Endodermal cell (in vitro differentiated cells): ENCODE measurements around the gene CASQ2. TPM values are rescaled to one million over a fixed set of nuclear protein-coding genes. Genes with fewer than 3 reads are reported as not detected.

Experiments
- DNase-seq: peaks from one replicate; pipeline ENCODE4 v3.0.0-alpha.2; 2017
- H3K27ac ChIP-seq: 2 replicates; pipeline ENCODE4 v1.5.1; 2013; ENCODE audit warnings: mild to moderate bottlenecking, low read depth, low read length, moderate library complexity
- H3K27me3 ChIP-seq: 2 replicates; pipeline ENCODE4 v1.6.1; 2013; ENCODE audit warnings: mild to moderate bottlenecking, low read length, moderate library complexity; ENCODE audit not compliant: insufficient read depth, control insufficient read depth, poor library complexity, severe bottlenecking
- H3K36me3 ChIP-seq: 2 replicates; pipeline ENCODE4 v1.7.0; 2013; ENCODE audit warnings: mild to moderate bottlenecking, low read length, moderate library complexity; ENCODE audit not compliant: control insufficient read depth, insufficient read depth
- H3K4me1 ChIP-seq: one replicate; pipeline ENCODE4 v1.7.0; 2013; ENCODE audit warnings: low read length; ENCODE audit not compliant: control insufficient read depth, insufficient read depth
- H3K4me3 ChIP-seq: 2 replicates; pipeline ENCODE4 v1.5.1; 2013; ENCODE audit warnings: mild to moderate bottlenecking, low read length, moderate library complexity
- H3K9ac ChIP-seq: 2 replicates; pipeline ENCODE4 v1.6.1; 2013; ENCODE audit warnings: mild to moderate bottlenecking, low read length, moderate library complexity; ENCODE audit not compliant: poor library complexity, severe bottlenecking; ENCODE audit errors: extremely low read depth
- H3K9me3 ChIP-seq: 2 replicates; pipeline ENCODE4 v1.6.1; 2013; ENCODE audit warnings: mild to moderate bottlenecking, low read length, moderate library complexity; ENCODE audit not compliant: control insufficient read depth
- H3K27ac Mint-ChIP-seq: 2 replicates; pipeline ENCODE4 v1.8.0; 2020; ENCODE audit warnings: mixed read lengths
- H3K27me3 Mint-ChIP-seq: 2 replicates; pipeline ENCODE4 v1.8.0; 2021; ENCODE audit warnings: mild to moderate bottlenecking, mixed read lengths; ENCODE audit not compliant: insufficient read depth
- H3K36me3 Mint-ChIP-seq: 2 replicates; pipeline ENCODE4 v1.8.0; 2020; ENCODE audit warnings: low read depth, mixed read lengths
- H3K4me1 Mint-ChIP-seq: 2 replicates; pipeline ENCODE4 v1.8.0; 2020; ENCODE audit warnings: mixed read lengths
- H3K4me3 Mint-ChIP-seq: 2 replicates; pipeline ENCODE4 v1.8.0; 2020; ENCODE audit warnings: mild to moderate bottlenecking, moderate library complexity, mixed read lengths
- H3K9me3 Mint-ChIP-seq: 2 replicates; pipeline ENCODE4 v1.8.0; 2020; ENCODE audit warnings: mild to moderate bottlenecking, mixed read lengths
- CTCF ChIP-seq: fragments of 200-600 bp; sonication (generic); conservative IDR thresholded peaks from 2 replicates; pipeline ENCODE4 v1.5.0; 2021; ENCODE audit warnings: antibody characterized with exemption, mild to moderate bottlenecking
- WGBS, 2 experiments: methylation state at CpG; one replicate each; pipeline versions ENCODE4 v1.1.5 to v1.1.7; 2013; ENCODE audit warnings: missing lambda C conversion rate in 2 of 2, mixed read lengths in 1 of 2; ENCODE audit not compliant: insufficient coverage in 1 of 2, insufficient read length in 1 of 2; 5-methylcytosine and 5-hydroxymethylcytosine counted together
- total RNA-seq, 2 donors: library from RNA; stranded (reverse); fragmentation: NEBNext Ultra II Directional in 1 of 2; extraction: Animal tissue kit (Norgen Biotek cat#: 25700) in 1 of 2; gene quantifications; 2 replicates in 1 of 2; 3 replicates in 1 of 2; pipeline ENCODE4 v1.2.1, GENCODE V29; 2021

The CASQ2 gene
- total RNA-seq, 2 donors from 2014 or later = not detected

- Mint-ChIP-seq H3K27me3 (peaks cover 6% of the 10 kb centered on the region), H3K36me3 (no peaks in the 10 kb centered on the region), H3K4me3 (no peak overlapping the region), H3K4me1 (peaks cover 18% of the 10 kb centered on the region), H3K27ac (no peak overlapping the region), H3K9me3 (peaks cover 7% of the 10 kb centered on the region)
- peak; percentile 47 for TF ChIP-seq CTCF
- Histone ChIP-seq H3K36me3 (no peaks in the 10 kb centered on the region), H3K4me1 (peaks cover 14% of the 10 kb centered on the region), H3K4me3 (no peak overlapping the region), H3K9ac (no peak overlapping the region), H3K27me3 (no peaks in the 10 kb centered on the region), H3K27ac (no peak overlapping the region), H3K9me3 (peaks cover 3% of the 10 kb centered on the region)
- DNase-seq = peak; percentile 70
- 91% methylated on average over 8 to 10 of the region's 10 CpGs for WGBS, 2 experiments
These were observed 55.5 kb downstream of the CASQ2 start for GRCh38 chr1:115712911-115713609.

GRCh38 chr1:115710859-115711624 is 57.5 kb downstream of the CASQ2 start:
- 76 to 82% methylated on average over 4 to 9 of the region's 9 CpGs for WGBS, 2 experiments
- no peak for DNase-seq
- Histone ChIP-seq H3K36me3 (no peaks in the 10 kb centered on the region), H3K27me3 (no peaks in the 10 kb centered on the region), H3K27ac (no peak overlapping the region), H3K4me1 (peaks cover 18% of the 10 kb centered on the region), H3K9me3 (no peaks in the 10 kb centered on the region), H3K4me3 (no peak overlapping the region), H3K9ac (no peak overlapping the region)
- Mint-ChIP-seq H3K9me3 (no peaks in the 10 kb centered on the region), H3K27ac (no peak overlapping the region), H3K27me3 (no peaks in the 10 kb centered on the region), H3K36me3 (no peaks in the 10 kb centered on the region), H3K4me3 (no peak overlapping the region), H3K4me1 (peaks cover 19% of the 10 kb centered on the region)
- TF ChIP-seq CTCF = no peak

GRCh38 chr1:115706587-115707425 is 61.7 kb downstream of the CASQ2 start:
- Histone ChIP-seq H3K36me3 (no peaks in the 10 kb centered on the region), H3K27ac (no peak overlapping the region), H3K9me3 (no peaks in the 10 kb centered on the region), H3K27me3 (no peaks in the 10 kb centered on the region), H3K4me1 (peaks cover 7% of the 10 kb centered on the region), H3K4me3 (no peak overlapping the region), H3K9ac (no peak overlapping the region)
- peak; percentile 87 for TF ChIP-seq CTCF
- no peak overlapping the region for H3K4me3 Mint-ChIP-seq
- WGBS, 2 experiments = 52 to 67% methylated on average over 5 to 8 of the region's 8 CpGs
- DNase-seq = peak; percentile 73
- no peaks in the 10 kb centered on the region for H3K9me3 Mint-ChIP-seq
- H3K27me3 Mint-ChIP-seq = no peaks in the 10 kb centered on the region
- no peaks in the 10 kb centered on the region for H3K36me3 Mint-ChIP-seq
- H3K4me1 Mint-ChIP-seq = peaks cover 18% of the 10 kb centered on the region
- no peak overlapping the region for H3K27ac Mint-ChIP-seq
